ENCODE data around the gene NBPF14. TPM values are rescaled to one million over a fixed set of nuclear protein-coding genes. Genes with fewer than 3 reads are reported as not detected.
A peak's percentile ranks its signal among the peaks of the same experiment; 100 is the strongest.
"Not testable (repeated sequence)": the region's sequence is repeated elsewhere in the genome, so short reads cannot be mapped to it uniquely, and the experiment has no call there.

Gene NBPF14, protein sequence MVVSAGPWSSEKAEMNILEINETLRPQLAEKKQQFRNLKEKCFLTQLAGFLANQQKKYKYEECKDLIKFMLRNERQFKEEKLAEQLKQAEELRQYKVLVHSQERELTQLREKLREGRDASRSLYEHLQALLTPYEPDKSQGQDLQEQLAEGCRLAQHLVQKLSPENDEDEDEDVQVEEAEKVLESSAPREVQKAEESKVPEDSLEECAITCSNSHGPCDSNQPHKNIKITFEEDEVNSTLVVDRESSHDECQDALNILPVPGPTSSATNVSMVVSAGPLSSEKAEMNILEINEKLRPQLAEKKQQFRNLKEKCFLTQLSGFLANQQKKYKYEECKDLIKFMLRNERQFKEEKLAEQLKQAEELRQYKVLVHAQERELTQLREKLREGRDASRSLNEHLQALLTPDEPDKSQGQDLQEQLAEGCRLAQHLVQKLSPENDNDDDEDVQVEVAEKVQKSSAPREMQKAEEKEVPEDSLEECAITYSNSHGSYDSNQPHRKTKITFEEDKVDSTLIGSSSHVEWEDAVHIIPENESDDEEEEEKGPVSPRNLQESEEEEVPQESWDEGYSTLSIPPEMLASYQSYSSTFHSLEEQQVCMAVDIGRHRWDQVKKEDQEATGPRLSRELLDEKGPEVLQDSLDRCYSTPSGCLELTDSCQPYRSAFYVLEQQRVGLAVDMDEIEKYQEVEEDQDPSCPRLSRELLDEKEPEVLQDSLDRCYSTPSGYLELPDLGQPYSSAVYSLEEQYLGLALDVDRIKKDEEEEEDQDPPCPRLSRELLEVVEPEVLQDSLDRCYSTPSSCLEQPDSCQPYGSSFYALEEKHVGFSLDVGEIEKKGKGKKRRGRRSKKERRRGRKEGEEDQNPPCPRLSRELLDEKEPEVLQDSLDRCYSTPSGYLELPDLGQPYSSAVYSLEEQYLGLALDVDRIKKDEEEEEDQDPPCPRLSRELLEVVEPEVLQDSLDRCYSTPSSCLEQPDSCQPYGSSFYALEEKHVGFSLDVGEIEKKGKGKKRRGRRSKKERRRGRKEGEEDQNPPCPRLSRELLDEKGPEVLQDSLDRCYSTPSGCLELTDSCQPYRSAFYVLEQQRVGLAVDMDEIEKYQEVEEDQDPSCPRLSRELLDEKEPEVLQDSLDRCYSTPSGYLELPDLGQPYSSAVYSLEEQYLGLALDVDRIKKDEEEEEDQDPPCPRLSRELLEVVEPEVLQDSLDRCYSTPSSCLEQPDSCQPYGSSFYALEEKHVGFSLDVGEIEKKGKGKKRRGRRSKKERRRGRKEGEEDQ (N-terminal part only)
- total RNA-seq (23.2 TPM), polyA plus RNA-seq (ENCODE audit: insufficient read depth in 1 of 8, insufficient read length in 8 of 8, low replicate concordance in 1 of 8) (10 to 100 TPM; 11.1 to 20.9 (median 17.7) TPM)
- long read RNA-seq, donor 1, partial matches to known transcripts: 0 of 1 reads
- long read RNA-seq, donor 1, other reads (novel, unspliced or antisense): 0 of 1 reads
- long read RNA-seq, donor 2: 0 reads
- long read RNA-seq, donor 3, partial matches to known transcripts: 0 of 1 reads
- long read RNA-seq, donor 3, other reads (novel, unspliced or antisense): 0 of 1 reads
- long read RNA-seq, donor 4: 0 reads
- long read RNA-seq, donor 5: 0 reads
- long read RNA-seq, donor 6, partial matches to known transcripts: 0 of 1 reads
- long read RNA-seq, donor 6, other reads (novel, unspliced or antisense): 0 of 1 reads
- long read RNA-seq, donor 7: 0 reads
- long read RNA-seq, donor 8, partial matches to known transcripts: 0 of 1 reads
- long read RNA-seq, donor 8, other reads (novel, unspliced or antisense): 0 of 1 reads
- long read RNA-seq, donor 9, partial matches to known transcripts: 0 of 1 reads
- long read RNA-seq, donor 9, other reads (novel, unspliced or antisense): 0 of 1 reads
- long read RNA-seq, donor 10: 0 reads
- long read RNA-seq, donor 11: 0 reads

DNA sequence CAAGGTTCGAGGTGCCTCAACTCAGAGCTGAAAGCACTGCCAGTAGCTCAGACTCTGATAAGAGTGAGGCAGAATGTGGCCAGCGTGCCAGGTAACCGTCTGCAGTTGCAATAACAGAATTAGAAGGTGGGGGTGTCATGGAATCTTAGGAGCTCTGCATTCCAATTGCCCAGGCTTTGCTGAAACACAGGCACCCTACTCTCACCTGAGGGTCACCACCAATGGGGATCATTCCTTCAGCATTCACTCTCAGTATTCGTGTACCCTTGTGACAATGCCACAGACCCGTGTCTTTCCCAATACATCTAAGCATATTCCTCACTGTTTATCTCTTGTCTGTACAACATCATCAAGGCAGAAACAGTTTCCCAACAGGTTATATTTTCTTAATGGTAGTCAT is at the start of gene NBPF14:
Gene NBPF14 (minus strand): TSS at position 101 of the 400 bp plus-strand sequence. CDS start 294 bp downstream, outside the sequence.
- H3K9me3 ChIP-seq (replicated peaks; ENCODE audit: control insufficient read depth, low read depth, low read length); H3K27ac ChIP-seq (ENCODE audit: low read length); H3K36me3 ChIP-seq (ENCODE audit: control insufficient read depth, insufficient read depth, low read length); DNase-seq; H3K27me3 ChIP-seq (ENCODE audit: control insufficient read depth, insufficient read depth, low read length); H3K4me3 ChIP-seq (ENCODE audit: low read length); H3K4me1 ChIP-seq (ENCODE audit: control insufficient read depth, insufficient read depth, low read length): not testable (repeated sequence)
- WGBS (ENCODE audit: insufficient coverage): no CpG with 5 or more reads among the region's 5 CpGs

- DNase-seq; H3K27me3 ChIP-seq (ENCODE audit: control insufficient read depth, insufficient read depth, low read length); H3K4me1 ChIP-seq (ENCODE audit: control insufficient read depth, insufficient read depth, low read length); H3K36me3 ChIP-seq (ENCODE audit: control insufficient read depth, insufficient read depth, low read length); H3K4me3 ChIP-seq (ENCODE audit: low read length); H3K27ac ChIP-seq (ENCODE audit: low read length); H3K9me3 ChIP-seq (replicated peaks; ENCODE audit: control insufficient read depth, low read depth, low read length): not testable (repeated sequence)
- WGBS (ENCODE audit: insufficient coverage): no CpG with 5 or more reads among the region's 6 CpGs
Observed at GRCh38 chr1:148625451-148625850, 29.6 kb upstream of the NBPF14 start.

- no CpG with 5 or more reads among the region's 1 CpG for WGBS (ENCODE audit: insufficient coverage)
- not testable (repeated sequence) for H3K4me3 ChIP-seq (ENCODE audit: low read length); H3K27ac ChIP-seq (ENCODE audit: low read length); H3K9me3 ChIP-seq (replicated peaks; ENCODE audit: control insufficient read depth, low read depth, low read length); H3K27me3 ChIP-seq (ENCODE audit: control insufficient read depth, insufficient read depth, low read length); DNase-seq; H3K36me3 ChIP-seq (ENCODE audit: control insufficient read depth, insufficient read depth, low read length); H3K4me1 ChIP-seq (ENCODE audit: control insufficient read depth, insufficient read depth, low read length)
Observed at GRCh38 chr1:148618216-148618615, 22.4 kb upstream of the NBPF14 start.

DNA sequence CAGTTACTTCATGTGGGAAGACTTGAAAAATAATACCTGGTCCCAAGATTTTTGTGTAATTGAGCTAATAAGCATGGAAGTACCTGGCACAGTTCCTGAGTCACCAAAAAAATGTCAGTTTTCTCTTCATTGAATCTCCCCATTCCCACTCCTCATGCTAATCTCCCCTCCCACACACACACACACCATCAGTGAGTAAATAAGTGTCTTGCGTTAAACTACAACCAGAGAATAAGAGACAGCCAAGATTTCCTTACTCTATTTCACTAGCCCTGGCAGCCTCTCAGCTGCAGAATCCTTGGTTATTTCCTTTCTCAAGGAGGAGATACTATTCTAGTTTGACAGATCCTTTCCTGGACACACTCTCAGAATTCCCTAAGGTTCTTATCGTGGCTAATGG is 9.5 kb upstream of the NBPF14 start:
- not testable (repeated sequence) for H3K4me1 ChIP-seq (ENCODE audit: control insufficient read depth, insufficient read depth, low read length); H3K9me3 ChIP-seq (replicated peaks; ENCODE audit: control insufficient read depth, low read depth, low read length); H3K27me3 ChIP-seq (ENCODE audit: control insufficient read depth, insufficient read depth, low read length); H3K4me3 ChIP-seq (ENCODE audit: low read length); H3K36me3 ChIP-seq (ENCODE audit: control insufficient read depth, insufficient read depth, low read length); H3K27ac ChIP-seq (ENCODE audit: low read length)
- no CpG with 5 or more reads among the region's 2 CpGs for WGBS (ENCODE audit: insufficient coverage)
- peak; percentile 33 for DNase-seq

DNA sequence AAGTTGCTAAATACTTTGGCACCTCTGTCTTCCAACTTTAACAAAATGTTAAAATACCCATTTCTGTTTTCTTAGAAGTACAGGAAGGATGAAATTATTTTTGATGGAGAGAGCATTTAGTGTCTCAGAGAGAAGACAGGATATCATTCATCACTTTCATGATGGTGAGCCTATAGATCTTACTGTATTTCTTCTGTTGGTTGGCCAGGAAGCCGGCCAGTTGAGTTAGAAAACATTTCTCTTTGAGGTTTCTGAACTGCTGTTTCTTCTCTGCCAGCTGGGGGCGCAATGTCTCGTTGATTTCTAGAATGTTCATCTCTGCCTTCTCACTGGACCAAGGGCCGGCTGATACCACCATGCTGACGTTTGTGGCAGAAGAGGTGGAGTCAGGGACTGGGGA is 451 bp downstream of the NBPF14 start:
- not testable (repeated sequence) for H3K9me3 ChIP-seq (replicated peaks; ENCODE audit: control insufficient read depth, low read depth, low read length); H3K27me3 ChIP-seq (ENCODE audit: control insufficient read depth, insufficient read depth, low read length); H3K27ac ChIP-seq (ENCODE audit: low read length); DNase-seq; H3K36me3 ChIP-seq (ENCODE audit: control insufficient read depth, insufficient read depth, low read length); H3K4me3 ChIP-seq (ENCODE audit: low read length); H3K4me1 ChIP-seq (ENCODE audit: control insufficient read depth, insufficient read depth, low read length)
- WGBS (ENCODE audit: insufficient coverage): no CpG with 5 or more reads among the region's 5 CpGs

GRCh38 chr1:148591098-148591497 is 4.7 kb downstream of the NBPF14 start:
- not testable (repeated sequence) for H3K27ac ChIP-seq (ENCODE audit: low read length); H3K4me3 ChIP-seq (ENCODE audit: low read length); H3K9me3 ChIP-seq (replicated peaks; ENCODE audit: control insufficient read depth, low read depth, low read length); DNase-seq; H3K36me3 ChIP-seq (ENCODE audit: control insufficient read depth, insufficient read depth, low read length); H3K27me3 ChIP-seq (ENCODE audit: control insufficient read depth, insufficient read depth, low read length); H3K4me1 ChIP-seq (ENCODE audit: control insufficient read depth, insufficient read depth, low read length)
- WGBS (ENCODE audit: insufficient coverage): no CpG with 5 or more reads among the region's 5 CpGs

- DNase-seq; H3K27ac ChIP-seq (ENCODE audit: low read length); H3K9me3 ChIP-seq (replicated peaks; ENCODE audit: control insufficient read depth, low read depth, low read length); H3K4me1 ChIP-seq (ENCODE audit: control insufficient read depth, insufficient read depth, low read length); H3K4me3 ChIP-seq (ENCODE audit: low read length); H3K27me3 ChIP-seq (ENCODE audit: control insufficient read depth, insufficient read depth, low read length); H3K36me3 ChIP-seq (ENCODE audit: control insufficient read depth, insufficient read depth, low read length): not testable (repeated sequence)
- no CpG with 5 or more reads among the region's 4 CpGs for WGBS (ENCODE audit: insufficient coverage)
Observed at GRCh38 chr1:148532158-148532557, 63.7 kb downstream of the NBPF14 start.

DNA sequence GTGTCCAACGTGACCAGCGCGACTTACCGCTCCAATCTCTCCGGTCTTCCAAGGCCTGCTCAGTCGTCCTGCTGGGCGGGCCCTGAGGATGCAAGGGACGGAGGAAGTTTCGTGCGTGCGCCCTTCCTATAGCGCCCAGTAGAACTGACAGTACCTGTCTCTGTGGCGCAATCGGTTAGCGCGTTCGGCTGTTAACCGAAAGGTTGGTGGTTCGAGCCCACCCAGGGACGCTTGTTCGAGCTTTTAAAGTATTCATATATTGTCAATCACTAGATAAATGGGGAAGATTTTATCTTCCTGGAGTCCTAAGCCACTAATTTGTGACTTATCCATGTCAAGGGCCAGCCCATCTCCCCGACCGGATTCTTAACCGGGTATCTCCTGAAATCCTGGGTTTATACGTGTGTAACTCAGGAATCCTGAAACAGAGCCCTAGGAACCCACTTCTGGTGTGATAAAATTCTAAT is 66.7 kb downstream of the NBPF14 start:
- not testable (repeated sequence) for H3K4me3 ChIP-seq (ENCODE audit: low read length); H3K9me3 ChIP-seq (replicated peaks; ENCODE audit: control insufficient read depth, low read depth, low read length); H3K36me3 ChIP-seq (ENCODE audit: control insufficient read depth, insufficient read depth, low read length); H3K27ac ChIP-seq (ENCODE audit: low read length); H3K27me3 ChIP-seq (ENCODE audit: control insufficient read depth, insufficient read depth, low read length); H3K4me1 ChIP-seq (ENCODE audit: control insufficient read depth, insufficient read depth, low read length)
- peak; percentile 22 for DNase-seq
- no CpG with 5 or more reads among the region's 25 CpGs for WGBS (ENCODE audit: insufficient coverage)

DNA sequence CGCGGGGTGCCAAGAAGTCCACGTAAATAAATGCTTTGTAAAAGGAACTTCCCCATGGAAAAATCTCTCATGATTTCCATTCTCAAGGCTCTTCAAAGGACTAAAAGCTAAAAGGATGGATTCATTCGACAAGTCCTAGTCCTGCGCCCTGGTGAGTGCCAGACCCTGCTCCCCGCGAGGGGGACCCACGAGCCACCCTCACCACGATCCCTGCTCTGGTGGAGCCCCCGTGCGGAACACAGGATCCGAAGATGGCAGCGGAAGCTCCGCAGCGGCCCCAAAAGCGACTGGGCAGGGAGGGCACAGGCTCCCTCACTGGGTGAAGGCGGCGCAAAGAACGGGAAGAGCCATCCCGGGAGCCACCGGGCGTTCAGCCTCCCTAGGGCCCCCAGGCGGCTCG is 67.2 kb downstream of the NBPF14 start:
- DNase-seq; H3K27ac ChIP-seq (ENCODE audit: low read length); H3K4me3 ChIP-seq (ENCODE audit: low read length); H3K4me1 ChIP-seq (ENCODE audit: control insufficient read depth, insufficient read depth, low read length); H3K36me3 ChIP-seq (ENCODE audit: control insufficient read depth, insufficient read depth, low read length); H3K9me3 ChIP-seq (replicated peaks; ENCODE audit: control insufficient read depth, low read depth, low read length); H3K27me3 ChIP-seq (ENCODE audit: control insufficient read depth, insufficient read depth, low read length): not testable (repeated sequence)
- WGBS (ENCODE audit: insufficient coverage): no CpG with 5 or more reads among the region's 24 CpGs
